Posterior vena cava (tissue), 2 donors: ENCODE results near the gene TCF3. TPM values are rescaled to one million over a fixed set of nuclear protein-coding genes. Genes with fewer than 3 reads are reported as not detected.
"Not testable (repeated sequence)": the region's sequence is repeated elsewhere in the genome, so short reads cannot be mapped to it uniquely, and the experiment has no call there.

ENCODE experiments used
- DNase-seq: peaks from one replicate; pipeline ENCODE4 v3.0.0-alpha.2; 2020; ENCODE audit warnings: low spot score
- intact Hi-C, 2 donors: fragments of 100-400 bp; cut with DNase I; formaldehyde crosslinking; loops; one replicate each; pipeline versions ENCODE4 v1.14.1 to v1.14.2; 2022 to 2023
- total RNA-seq, 2 donors: library from RNA; stranded (reverse); fragmentation: NEBNext Ultra II Directional; extraction: Animal tissue kit (Norgen Biotek cat#: 25700); gene quantifications; one replicate each; pipeline ENCODE4 v1.2.1, GENCODE V29; 2021
- donor health status: DM: yes; HTN: yes; CAD: no.
- donor health status: DM: yes; HTN: yes; CAD: no.

The TCF3 gene
- total RNA-seq, 2 donors from 2014 or later, result 26.2 to 36.4 TPM

GRCh38 chr19:1674293-1674679 is 21.9 kb upstream of the TCF3 start:
- no peak for DNase-seq
- intact Hi-C loops, result loop anchor here in 1 of 2 donors (5.0 kb wide), 1 partner anchor 127 kb away; no protein-coding TSS in a partner anchor

GRCh38 chr19:1673645-1674292 is 21.4 kb upstream of the TCF3 start:
- intact Hi-C loops, result loop anchor here in 1 of 2 donors (5.0 kb wide), 1 partner anchor 126 kb away; no protein-coding TSS in a partner anchor
- no peak for DNase-seq

- intact Hi-C loops, result loop anchor here in 1 of 2 donors (5.0 kb wide), 1 partner anchor 126 kb away; no protein-coding TSS in a partner anchor
- DNase-seq, result no peak
These were observed 20.6 kb upstream of the TCF3 start for GRCh38 chr19:1672769-1673644.

GRCh38 chr19:1672038-1672768 is 19.8 kb upstream of the TCF3 start:
- intact Hi-C loops, result loop anchor here in 1 of 2 donors (5.0 kb wide), 1 partner anchor 125 kb away; no protein-coding TSS in a partner anchor
- DNase-seq, result no peak

- DNase-seq, result no peak
- intact Hi-C loops, result loop anchor here in 1 of 2 donors (5.0 kb wide), 1 partner anchor 124 kb away; no protein-coding TSS in a partner anchor
These were observed 19.3 kb upstream of the TCF3 start for GRCh38 chr19:1671716-1672037.

GRCh38 chr19:1670747-1671146 is 18.3 kb upstream of the TCF3 start:
- DNase-seq, result not testable (repeated sequence)
- intact Hi-C loops, result loop anchor here in 1 of 2 donors (5.0 kb wide), 1 partner anchor 123 kb away; no protein-coding TSS in a partner anchor

- intact Hi-C loops, result no loop called here
These were observed 16.3 kb upstream of the TCF3 start for GRCh38 chr19:1668486-1669270.

GRCh38 chr19:1668048-1668485 is 15.7 kb upstream of the TCF3 start:
- DNase-seq, result no peak
- intact Hi-C loops, result no loop called here

More at GRCh38 chr19:1668486-1669270, 16.3 kb upstream of the TCF3 start:
- no peak for DNase-seq

GRCh38 chr19:1665565-1666047 is 13.2 kb upstream of the TCF3 start:
- DNase-seq, result no peak
- intact Hi-C loops, result no loop called here

- no peak for DNase-seq
- intact Hi-C loops, result no loop called here
These were observed 11.4 kb upstream of the TCF3 start for GRCh38 chr19:1663852-1664251.

- intact Hi-C loops, DNase-seq: not testable (repeated sequence)
These were observed 10.8 kb upstream of the TCF3 start for GRCh38 chr19:1663227-1663626.

GRCh38 chr19:1661995-1662394 is 9.6 kb upstream of the TCF3 start:
- DNase-seq, result no peak
- intact Hi-C loops, result no loop called here

GRCh38 chr19:1659084-1659427 is 6.6 kb upstream of the TCF3 start:
- intact Hi-C loops, result loop anchor here in 1 of 2 donors (10.0 kb wide), 1 partner anchor 114 kb away; no protein-coding TSS in a partner anchor
- DNase-seq, result no peak

GRCh38 chr19:1658150-1659083 is 6.0 kb upstream of the TCF3 start:
- intact Hi-C loops, result loop anchor here in 1 of 2 donors (10.0 kb wide), 1 partner anchor 114 kb away; no protein-coding TSS in a partner anchor
- DNase-seq, result no peak

GRCh38 chr19:1657746-1658145 is 5.3 kb upstream of the TCF3 start:
- DNase-seq, result no peak
- intact Hi-C loops, result loop anchor here in 1 of 2 donors (10.0 kb wide), 1 partner anchor 113 kb away; no protein-coding TSS in a partner anchor

- no peak for DNase-seq
- intact Hi-C loops, result loop anchor here in 1 of 2 donors (10.0 kb wide), 1 partner anchor 112 kb away; no protein-coding TSS in a partner anchor
These were observed 4.6 kb upstream of the TCF3 start for GRCh38 chr19:1656988-1657536.
